Measurements from ENCODE around the gene LMF1.

The LMF1 gene

GRCh38 chr16:907361-907760 lies 63.4 kb downstream of the LMF1 start:
- no peaks in the 10 kb centered on the region for H3K79me2 ChIP-seq
- H3K9ac ChIP-seq = no peak overlapping the region
- no peak overlapping the region for H3K27ac ChIP-seq

DNA sequence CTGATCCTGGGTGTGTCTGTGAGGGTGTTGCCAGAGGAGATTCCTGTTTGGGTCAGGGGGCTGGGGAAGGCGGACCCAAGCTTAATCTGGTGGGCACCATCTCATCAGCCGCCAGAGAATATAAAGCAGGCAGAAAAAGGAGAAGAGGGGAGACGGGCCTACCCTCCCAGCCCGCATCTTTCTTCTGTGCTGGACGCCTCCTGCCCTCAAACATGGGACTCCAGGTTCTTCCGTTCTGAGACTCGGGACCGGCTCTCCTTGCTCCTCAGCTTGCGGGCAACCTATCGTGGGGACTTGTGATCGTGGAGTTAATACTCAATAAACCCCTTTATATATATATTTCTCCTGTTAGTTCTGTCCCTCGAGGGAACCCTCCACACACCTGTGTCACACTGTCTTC lies 64.5 kb downstream of the LMF1 start:
- H3K27ac ChIP-seq = no peak overlapping the region
- H3K27me3 ChIP-seq (ENCODE audit: control insufficient read depth, insufficient read depth, low read length) = no peaks in the 10 kb centered on the region
- H3K36me3 ChIP-seq (ENCODE audit: control insufficient read depth, insufficient read depth, low read length) = no peaks in the 10 kb centered on the region
- no peak overlapping the region for H3K9ac ChIP-seq
- no peak overlapping the region for H3K4me3 ChIP-seq (ENCODE audit: low read depth, low read length)
- no peak overlapping the region for H2AFZ ChIP-seq
- no peak for TF ChIP-seq CTCF (IDR thresholded peaks at IDR 0.05)
- H3K9me3 ChIP-seq (ENCODE audit: control insufficient read depth, low read length) = no peaks in the 10 kb centered on the region
- H3K4me2 ChIP-seq (ENCODE audit: low read length) = no peak overlapping the region
- H3K4me1 ChIP-seq = no peaks in the 10 kb centered on the region
- no peaks in the 10 kb centered on the region for H3K79me2 ChIP-seq

More at GRCh38 chr16:907361-907760, 63.4 kb downstream of the LMF1 start:
- Histone ChIP-seq H3K4me1 (no peaks in the 10 kb centered on the region), H2AFZ (no peak overlapping the region), H3K9me3 (ENCODE audit: control insufficient read depth, low read length) (no peaks in the 10 kb centered on the region), H3K27me3 (ENCODE audit: control insufficient read depth, insufficient read depth, low read length) (no peaks in the 10 kb centered on the region), H3K4me3 (ENCODE audit: low read depth, low read length) (no peak overlapping the region), H3K4me2 (ENCODE audit: low read length) (no peak overlapping the region), H3K36me3 (ENCODE audit: control insufficient read depth, insufficient read depth, low read length) (no peaks in the 10 kb centered on the region)
- no peak for TF ChIP-seq CTCF (IDR thresholded peaks at IDR 0.05)

- no peaks in the 10 kb centered on the region for H3K36me3 ChIP-seq (ENCODE audit: control insufficient read depth, insufficient read depth, low read length)
- no peaks in the 10 kb centered on the region for H3K4me1 ChIP-seq
- TF ChIP-seq CTCF (IDR thresholded peaks at IDR 0.05) = no peak
- H2AFZ ChIP-seq = no peak overlapping the region
- H3K27me3 ChIP-seq (ENCODE audit: control insufficient read depth, insufficient read depth, low read length) = no peaks in the 10 kb centered on the region
- no peak overlapping the region for H3K4me2 ChIP-seq (ENCODE audit: low read length)
- H3K9ac ChIP-seq = no peak overlapping the region
- H3K4me3 ChIP-seq (ENCODE audit: low read depth, low read length) = no peak overlapping the region
- H3K9me3 ChIP-seq (ENCODE audit: control insufficient read depth, low read length) = no peaks in the 10 kb centered on the region
- no peak overlapping the region for H3K27ac ChIP-seq
- H3K79me2 ChIP-seq = no peaks in the 10 kb centered on the region
Observed at GRCh38 chr16:901715-902601, 68.8 kb downstream of the LMF1 start.

GRCh38 chr16:901149-901548 lies 69.6 kb downstream of the LMF1 start:
- Histone ChIP-seq H3K27ac (no peak overlapping the region), H3K9me3 (ENCODE audit: control insufficient read depth, low read length) (no peaks in the 10 kb centered on the region), H3K27me3 (ENCODE audit: control insufficient read depth, insufficient read depth, low read length) (no peaks in the 10 kb centered on the region), H3K4me1 (no peaks in the 10 kb centered on the region), H3K4me3 (ENCODE audit: low read depth, low read length) (no peak overlapping the region), H3K9ac (no peak overlapping the region), H3K79me2 (no peaks in the 10 kb centered on the region), H3K36me3 (ENCODE audit: control insufficient read depth, insufficient read depth, low read length) (no peaks in the 10 kb centered on the region), H2AFZ (no peak overlapping the region), H3K4me2 (ENCODE audit: low read length) (no peak overlapping the region)
- no peak for TF ChIP-seq CTCF (IDR thresholded peaks at IDR 0.05)

- Histone ChIP-seq H3K9me3 (ENCODE audit: control insufficient read depth, low read length) (no peaks in the 10 kb centered on the region), H2AFZ (no peak overlapping the region), H3K4me2 (ENCODE audit: low read length) (no peak overlapping the region), H3K9ac (no peak overlapping the region), H3K4me1 (no peaks in the 10 kb centered on the region), H3K36me3 (ENCODE audit: control insufficient read depth, insufficient read depth, low read length) (no peaks in the 10 kb centered on the region), H3K27me3 (ENCODE audit: control insufficient read depth, insufficient read depth, low read length) (no peaks in the 10 kb centered on the region), H3K79me2 (no peaks in the 10 kb centered on the region), H3K27ac (no peak overlapping the region), H3K4me3 (ENCODE audit: low read depth, low read length) (no peak overlapping the region)
- no peak for TF ChIP-seq CTCF (IDR thresholded peaks at IDR 0.05)
Observed at GRCh38 chr16:900211-900610, 70.6 kb downstream of the LMF1 start.

All from parathyroid adenoma (tissue), 2 donors.